GM19023 (cell line): ENCODE data around the gene PAM.

Source experiments
- ATAC-seq: cut with Tn5 transposase; IDR thresholded peaks from one replicate; pipeline ENCODE4 v1.9.1; 2021; ENCODE audit warnings: mild to moderate bottlenecking, moderate library complexity; ENCODE audit not compliant: unreplicated experiment

The PAM gene

DNA sequence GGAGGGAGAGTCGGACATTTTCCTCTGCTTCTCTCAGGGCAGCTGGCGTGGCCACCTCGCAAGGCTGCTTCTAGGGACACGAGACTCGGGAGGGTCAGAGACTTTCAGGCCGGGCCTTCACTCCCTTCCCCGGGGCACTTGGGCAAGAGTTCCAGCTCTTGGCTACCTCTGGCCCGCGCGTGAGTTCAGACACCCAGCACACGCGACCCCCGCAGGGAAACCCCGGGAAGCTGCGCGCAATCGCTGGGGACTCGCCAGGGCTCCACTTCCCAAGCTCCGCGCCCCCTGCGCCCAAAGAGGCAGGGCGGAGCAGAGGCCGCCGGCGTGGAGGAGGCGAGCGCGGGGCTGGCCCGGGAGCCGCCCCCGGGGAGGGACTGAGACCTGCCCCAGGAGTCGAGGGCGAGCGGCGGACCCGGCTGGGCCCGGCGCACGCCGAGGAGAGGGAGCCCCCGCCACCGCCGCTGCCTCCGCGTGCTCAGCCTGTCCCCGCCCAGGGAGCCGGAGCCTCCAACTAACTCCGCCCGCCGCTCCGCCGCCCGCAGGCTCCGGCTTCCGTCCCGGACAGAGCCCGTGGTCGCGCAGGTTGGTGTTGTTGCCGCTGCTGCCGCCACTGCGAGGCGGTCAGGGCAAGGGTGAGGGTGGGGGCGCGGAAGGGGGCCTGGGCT, at the start of gene PAM:
Gene PAM (plus strand): TSS at position 539 of the 665 bp plus-strand sequence. CDS start 110,891 bp downstream, outside the sequence.
- peak; percentile 86 for ATAC-seq

DNA sequence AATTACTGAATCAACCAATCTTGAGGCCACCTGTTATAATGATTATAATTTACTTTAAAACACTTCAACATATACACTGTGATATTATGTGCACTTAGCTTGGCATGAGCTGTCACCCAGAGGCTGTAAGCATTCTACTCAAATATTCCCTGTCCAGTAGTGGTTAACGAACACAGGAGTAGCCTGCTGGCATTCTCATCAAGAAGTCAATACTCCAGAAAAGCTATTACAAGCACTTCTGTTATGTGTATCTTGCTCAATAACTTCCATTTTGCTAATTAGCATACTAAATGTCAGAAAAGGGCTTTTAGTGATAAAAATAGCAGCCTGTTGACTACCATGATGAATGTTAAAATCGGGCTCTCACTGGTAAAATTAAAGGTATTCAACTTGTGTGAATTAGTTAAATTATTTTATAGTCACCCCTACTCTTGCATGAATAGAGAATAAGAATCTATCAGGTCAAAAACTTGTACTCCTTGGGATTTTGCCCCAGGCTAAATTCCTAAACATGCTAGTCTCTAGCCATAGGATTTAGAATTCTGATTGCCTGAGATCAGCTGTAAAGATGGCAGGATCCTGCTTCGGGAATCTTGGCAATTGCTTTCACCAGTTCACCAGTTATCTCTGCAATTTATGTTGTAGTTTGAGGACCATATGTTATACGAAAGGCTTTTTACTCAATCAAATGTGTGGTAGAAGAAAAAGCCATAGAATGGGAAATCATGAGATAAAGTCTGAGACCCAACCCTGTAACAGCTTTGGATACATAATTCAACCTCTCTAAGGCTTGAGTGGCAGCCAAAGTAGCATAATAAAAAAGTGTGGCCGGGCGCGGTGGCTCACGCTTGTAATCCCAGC, 43.4 kb upstream of the PAM start:
- no peak for ATAC-seq

- no peak for ATAC-seq
Observed at GRCh38 chr5:102713278-102713677, 41.8 kb upstream of the PAM start.

- ATAC-seq: peak; percentile 52
Observed at GRCh38 chr5:102713682-102714231, 41.3 kb upstream of the PAM start.

GRCh38 chr5:102715082-102715807, 39.9 kb upstream of the PAM start:
- no peak for ATAC-seq

- ATAC-seq: no peak
Observed at GRCh38 chr5:102716017-102716416, 39.1 kb upstream of the PAM start.

GRCh38 chr5:102718819-102719218, 36.3 kb upstream of the PAM start:
- no peak for ATAC-seq

GRCh38 chr5:102719886-102720285, 35.2 kb upstream of the PAM start:
- no peak for ATAC-seq

DNA sequence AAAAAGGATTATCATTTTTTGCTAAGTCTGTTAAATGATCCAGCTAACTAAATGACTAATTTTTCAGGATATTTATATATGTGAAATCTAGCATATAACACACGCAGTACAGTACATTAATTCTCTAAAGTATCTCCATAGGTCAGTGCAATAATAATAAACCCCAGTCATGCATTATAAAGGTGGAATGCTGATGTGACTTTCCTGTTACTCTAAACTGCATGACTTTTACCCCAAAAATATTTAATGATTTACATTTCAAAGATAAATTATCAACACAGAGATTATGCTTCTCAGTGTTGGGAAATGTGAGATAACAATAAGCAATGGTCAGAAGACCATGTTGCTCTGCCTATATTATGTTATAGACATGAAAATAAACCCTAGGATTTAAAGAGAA, 34.1 kb upstream of the PAM start:
- ATAC-seq: no peak

DNA sequence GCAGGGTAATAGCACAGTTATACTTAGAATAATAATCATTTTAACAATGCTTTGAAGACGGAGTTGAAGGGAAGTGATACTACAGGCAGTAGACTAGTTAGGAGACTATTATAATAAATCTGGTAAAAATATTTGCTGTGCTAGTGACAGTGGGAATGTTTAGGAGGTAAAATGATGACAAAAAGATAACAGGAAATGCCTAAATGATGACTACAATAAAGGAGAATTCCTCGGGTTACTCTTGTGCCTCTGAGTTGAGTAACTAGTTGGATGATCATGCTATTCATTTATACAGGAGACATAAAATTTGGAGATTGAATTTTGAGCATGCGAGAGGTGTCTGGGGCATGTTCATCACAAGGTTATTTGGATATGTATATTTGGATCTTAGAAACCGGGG, 32.2 kb upstream of the PAM start:
- ATAC-seq: no peak

- ATAC-seq: no peak
Observed at GRCh38 chr5:102731693-102732092, 23.4 kb upstream of the PAM start.

- ATAC-seq: no peak
Observed at GRCh38 chr5:102733534-102733933, 21.6 kb upstream of the PAM start.

GRCh38 chr5:102737161-102737560, 17.9 kb upstream of the PAM start:
- ATAC-seq: no peak

DNA sequence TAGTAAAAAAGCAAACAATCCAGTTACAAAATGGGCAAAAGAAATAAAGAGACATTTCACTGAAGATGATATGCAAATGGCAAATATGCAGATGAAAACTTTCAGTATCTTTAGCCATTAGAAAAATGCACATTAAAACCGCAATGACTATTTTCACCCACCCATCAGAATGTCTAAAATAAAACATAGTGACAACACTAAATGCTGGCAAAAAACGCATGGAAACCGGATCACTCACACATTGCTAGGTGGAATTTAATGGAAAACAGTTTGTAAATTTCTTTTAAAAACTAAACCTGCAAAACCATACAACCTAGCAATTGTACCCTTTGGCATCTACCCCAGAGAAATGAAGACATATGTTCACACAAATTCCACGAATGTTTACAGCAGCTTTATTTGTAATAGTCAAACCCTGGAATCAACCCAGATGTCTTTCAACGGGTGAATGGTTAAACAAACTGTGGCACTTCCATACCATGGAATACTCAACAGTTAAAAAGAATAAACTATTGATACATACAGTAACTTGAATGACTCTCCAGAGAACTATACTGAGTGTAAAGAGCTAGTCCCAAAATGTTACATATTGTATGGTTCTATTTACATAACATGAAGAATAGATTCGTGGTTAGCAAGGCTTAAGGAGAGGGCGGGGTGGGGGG, 17.2 kb upstream of the PAM start:
- ATAC-seq: no peak

- ATAC-seq: no peak
Observed at GRCh38 chr5:102740515-102740914, 14.6 kb upstream of the PAM start.

- no peak for ATAC-seq
Observed at GRCh38 chr5:102742215-102742614, 12.9 kb upstream of the PAM start.

- ATAC-seq: no peak
Observed at GRCh38 chr5:102743900-102744299, 11.2 kb upstream of the PAM start.

DNA sequence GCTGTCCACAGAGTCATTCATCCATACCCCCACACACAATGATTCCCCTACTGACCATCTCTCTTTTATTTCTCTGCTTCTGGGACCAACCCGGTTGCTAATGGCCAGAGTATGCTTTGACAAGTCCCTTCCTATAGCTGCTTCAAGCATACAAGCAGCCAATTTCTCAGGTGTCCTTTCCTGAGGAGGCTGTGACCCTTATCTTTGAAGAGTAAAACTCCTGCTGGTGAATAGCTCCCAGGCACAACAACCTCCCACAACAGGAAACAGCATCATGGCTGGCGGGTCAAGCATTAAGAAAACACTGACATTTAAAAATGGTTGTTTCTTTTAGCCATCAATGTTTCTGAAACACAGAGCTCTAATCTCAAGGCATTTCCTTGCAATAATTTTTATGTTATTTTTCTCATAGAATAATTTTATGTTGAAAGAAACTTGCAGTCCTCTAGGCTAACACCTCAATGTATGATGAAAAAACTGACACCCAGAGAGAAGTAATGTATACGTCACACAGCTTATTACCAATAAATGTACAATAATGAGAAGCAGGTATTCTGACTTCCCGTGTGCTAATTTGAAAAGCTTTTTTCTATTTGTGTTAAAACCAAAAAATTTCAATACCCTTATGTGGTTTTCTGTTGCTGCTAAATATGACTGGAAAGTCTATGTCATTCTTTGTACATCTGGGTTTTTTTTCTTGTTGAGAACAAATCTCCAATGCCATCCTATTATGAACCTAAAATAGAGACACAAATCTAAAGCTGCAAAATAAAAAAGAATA, 7.5 kb upstream of the PAM start:
- ATAC-seq: no peak

DNA sequence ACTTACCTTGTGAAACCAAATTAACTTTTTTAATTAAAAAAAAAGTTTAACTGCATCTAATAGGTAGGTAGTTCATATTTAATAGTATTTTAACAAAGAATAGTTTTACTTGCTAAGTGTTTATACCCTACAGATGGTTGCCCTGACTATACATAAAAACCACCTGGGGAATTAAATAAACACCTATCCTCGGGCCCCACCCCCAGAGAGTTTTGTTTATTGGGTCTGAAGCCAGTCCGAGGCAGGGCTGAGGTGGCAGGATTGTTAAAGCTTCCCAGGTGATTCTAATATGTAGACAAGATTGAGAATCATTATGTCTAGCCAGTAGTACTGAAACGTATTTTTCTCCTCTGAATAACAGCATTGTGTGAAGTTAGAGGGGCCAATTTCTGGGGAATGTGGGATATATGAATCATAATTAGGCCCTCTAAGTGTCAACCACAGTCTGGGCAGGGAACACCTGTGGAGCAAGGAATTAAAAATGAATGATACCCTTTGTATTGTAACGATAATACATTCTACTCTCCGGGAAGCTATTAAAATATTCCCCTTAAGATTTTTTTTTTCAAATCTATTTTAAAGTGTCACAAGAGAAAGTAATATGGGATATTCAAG, 5.6 kb upstream of the PAM start:
- ATAC-seq: no peak
